MM.1S (cell line): ENCODE measurements around the gene LGALS3.

Source experiments
- CTCF ChIP-seq: fragments of 300-600 bp; sonication (generic); IDR thresholded peaks from 2 replicates; pipeline ENCODE4 v1.5.1; 2016; ENCODE audit warnings: antibody characterized with exemption, low read length, mixed read lengths
- EZH2 ChIP-seq: fragments of 300-600 bp; sonication (generic); optimal IDR thresholded peaks from 2 replicates; pipeline ENCODE3; 2017; ENCODE audit warnings: low read depth, mild to moderate bottlenecking, antibody characterized with exemption, low read length, mixed read lengths
- EZH2phosphoT487 ChIP-seq: fragments of 300-600 bp; sonication (generic); IDR thresholded peaks from 2 replicates; pipeline ENCODE4 v1.6.1; 2018; ENCODE audit warnings: antibody characterized with exemption, low read length

- no peak for TF ChIP-seq EZH2
- TF ChIP-seq CTCF: no peak
- TF ChIP-seq EZH2phosphoT487: no peak
Measured at GRCh38 chr14:55139696-55140509, 10.9 kb downstream of the LGALS3 start.
